ENCODE measurements around the gene ELMO1. TPM values are rescaled to one million over a fixed set of nuclear protein-coding genes. Genes with fewer than 3 reads are reported as not detected.

Gene ELMO1
- total and polyA plus RNA-seq, 2 of the 13 experiments (the other 11 are each of a cell fraction or from before 2014, with no cell fraction given): 0.11 to 0.17 TPM

GRCh38 chr7:37320140-37320847 lies 128.4 kb downstream of the ELMO1 start:
- no peak; the same call in 2 of the 3 replicates for ATAC-seq
- in situ Hi-C loops (cut with HindIII; ENCODE audit: extremely low pct_ligation_motif_present, low pct_unique_long_range_greater_than_20kb): no loop called here
- no peaks in the 10 kb centered on the region for H4K20me1 ChIP-seq (ENCODE audit: insufficient read depth, low read length)
- CTCF ChIA-PET (ENCODE audit: low intra/inter-chr PET ratio, low total read pairs): no interaction called here
- no peaks in the 10 kb centered on the region for H3K79me2 ChIP-seq (ENCODE audit: insufficient read depth, low read length)
- TF ChIP-seq FOSL2 (CRISPR knock-in tag; IDR thresholded peaks at IDR 0.05) (peak; percentile 60), ELK4 (CRISPR knock-in tag; IDR thresholded peaks at IDR 0.05; ENCODE audit: borderline replicate concordance) (no peak)
- no peaks in the 10 kb centered on the region for H3K27me3 ChIP-seq (ENCODE audit: control insufficient read depth in 1 of 2, insufficient read depth in 2 of 2, low read length in 2 of 2)
- POLR2A ChIA-PET: no interaction called here
- FAIRE-seq: no peak
- 4% methylated on average over 6 of the region's 6 CpGs for WGBS (ENCODE audit: low lambda C conversion rate)
- no peak overlapping the region for H3K27ac ChIP-seq (ENCODE audit: extremely low read length, insufficient read depth, low read length)
- DNase-seq (ENCODE audit: low spot score): peak; percentile 5
- intact Hi-C loops (cut with micrococcal nuclease; ENCODE audit: unreplicated experiment): no loop called here
- no peak overlapping the region for H2AFZ ChIP-seq (ENCODE audit: low read length)
- H3K4me1 ChIP-seq (ENCODE audit: insufficient read depth, low read length): no peaks in the 10 kb centered on the region
- no peak overlapping the region for H3K9ac ChIP-seq (ENCODE audit: insufficient read depth, low read depth, low read length)
- H3K4me3 ChIP-seq (replicated peaks in 1 of 3; ENCODE audit: insufficient read depth in 1 of 3, low read depth in 2 of 3, low read length in 3 of 3): no peak overlapping the region
- BruUV-seq (replicated peaks): no TSS peak
- no peak overlapping the region for H3K4me2 ChIP-seq (ENCODE audit: low read depth, low read length)
- no peaks in the 10 kb centered on the region for H3K9me3 ChIP-seq (ENCODE audit: low read length)
- H3K36me3 ChIP-seq (replicated peaks in 1 of 2; ENCODE audit: control insufficient read depth in 1 of 2, insufficient read depth in 2 of 2, low read length in 2 of 2): no peaks in the 10 kb centered on the region

- no peaks in the 10 kb centered on the region for H3K27me3 ChIP-seq (ENCODE audit: control insufficient read depth in 1 of 2, insufficient read depth in 2 of 2, low read length in 2 of 2)
- 89% methylated on average over 2 of the region's 2 CpGs for WGBS (ENCODE audit: low lambda C conversion rate)
- CTCF ChIA-PET (ENCODE audit: low intra/inter-chr PET ratio, low total read pairs): no interaction called here
- no peak overlapping the region for H3K9ac ChIP-seq (ENCODE audit: insufficient read depth, low read depth, low read length)
- in situ Hi-C loops (cut with HindIII; ENCODE audit: extremely low pct_ligation_motif_present, low pct_unique_long_range_greater_than_20kb) (no loop called here), intact Hi-C loops (cut with micrococcal nuclease; ENCODE audit: unreplicated experiment) (no loop called here)
- H2AFZ ChIP-seq (ENCODE audit: low read length): no peak overlapping the region
- no peaks in the 10 kb centered on the region for H3K79me2 ChIP-seq (ENCODE audit: insufficient read depth, low read length)
- no peak for DNase-seq (ENCODE audit: low spot score)
- H3K4me1 ChIP-seq (ENCODE audit: insufficient read depth, low read length): no peaks in the 10 kb centered on the region
- no peak for ATAC-seq
- H3K27ac ChIP-seq (ENCODE audit: extremely low read length, insufficient read depth, low read length): no peak overlapping the region
- no peak overlapping the region for H3K4me2 ChIP-seq (ENCODE audit: low read depth, low read length)
- no peak overlapping the region for H3K4me3 ChIP-seq (replicated peaks in 1 of 3; ENCODE audit: insufficient read depth in 1 of 3, low read depth in 2 of 3, low read length in 3 of 3)
- POLR2A ChIA-PET: no interaction called here
- H3K36me3 ChIP-seq (replicated peaks in 1 of 2; ENCODE audit: control insufficient read depth in 1 of 2, insufficient read depth in 2 of 2, low read length in 2 of 2): no peaks in the 10 kb centered on the region
- BruUV-seq (replicated peaks): no TSS peak
- H3K9me3 ChIP-seq (ENCODE audit: low read length): no peaks in the 10 kb centered on the region
- no peaks in the 10 kb centered on the region for H4K20me1 ChIP-seq (ENCODE audit: insufficient read depth, low read length)
- FAIRE-seq: no peak
- no peak for TF ChIP-seq KDM3A (CRISPR knock-in tag; IDR thresholded peaks at IDR 0.05; ENCODE audit: low read depth)
- TF ChIP-seq, protein P1, sequence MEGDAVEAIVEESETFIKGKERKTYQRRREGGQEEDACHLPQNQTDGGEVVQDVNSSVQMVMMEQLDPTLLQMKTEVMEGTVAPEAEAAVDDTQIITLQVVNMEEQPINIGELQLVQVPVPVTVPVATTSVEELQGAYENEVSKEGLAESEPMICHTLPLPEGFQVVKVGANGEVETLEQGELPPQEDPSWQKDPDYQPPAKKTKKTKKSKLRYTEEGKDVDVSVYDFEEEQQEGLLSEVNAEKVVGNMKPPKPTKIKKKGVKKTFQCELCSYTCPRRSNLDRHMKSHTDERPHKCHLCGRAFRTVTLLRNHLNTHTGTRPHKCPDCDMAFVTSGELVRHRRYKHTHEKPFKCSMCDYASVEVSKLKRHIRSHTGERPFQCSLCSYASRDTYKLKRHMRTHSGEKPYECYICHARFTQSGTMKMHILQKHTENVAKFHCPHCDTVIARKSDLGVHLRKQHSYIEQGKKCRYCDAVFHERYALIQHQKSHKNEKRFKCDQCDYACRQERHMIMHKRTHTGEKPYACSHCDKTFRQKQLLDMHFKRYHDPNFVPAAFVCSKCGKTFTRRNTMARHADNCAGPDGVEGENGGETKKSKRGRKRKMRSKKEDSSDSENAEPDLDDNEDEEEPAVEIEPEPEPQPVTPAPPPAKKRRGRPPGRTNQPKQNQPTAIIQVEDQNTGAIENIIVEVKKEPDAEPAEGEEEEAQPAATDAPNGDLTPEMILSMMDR (CRISPR knock-in tag; IDR thresholded peaks at IDR 0.05): no peak
- TF ChIP-seq, protein P2, sequence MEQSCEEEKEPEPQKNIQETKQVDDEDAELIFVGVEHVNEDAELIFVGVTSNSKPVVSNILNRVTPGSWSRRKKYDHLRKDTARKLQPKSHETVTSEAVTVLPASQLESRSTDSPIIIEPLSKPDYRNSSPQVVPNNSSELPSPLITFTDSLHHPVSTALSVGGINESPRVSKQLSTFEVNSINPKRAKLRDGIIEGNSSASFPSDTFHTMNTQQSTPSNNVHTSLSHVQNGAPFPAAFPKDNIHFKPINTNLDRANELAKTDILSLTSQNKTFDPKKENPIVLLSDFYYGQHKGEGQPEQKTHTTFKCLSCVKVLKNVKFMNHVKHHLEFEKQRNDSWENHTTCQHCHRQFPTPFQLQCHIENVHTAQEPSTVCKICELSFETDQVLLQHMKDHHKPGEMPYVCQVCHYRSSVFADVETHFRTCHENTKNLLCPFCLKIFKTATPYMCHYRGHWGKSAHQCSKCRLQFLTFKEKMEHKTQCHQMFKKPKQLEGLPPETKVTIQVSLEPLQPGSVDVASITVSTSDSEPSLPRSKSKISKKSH (CRISPR knock-in tag; IDR thresholded peaks at IDR 0.05; ENCODE audit: borderline replicate concordance): no peak
- TF ChIP-seq ZNF101 (CRISPR knock-in tag; IDR thresholded peaks at IDR 0.05; ENCODE audit: borderline replicate concordance, low read depth): no peak
- no peak for TF ChIP-seq GMEB2 (CRISPR knock-in tag; IDR thresholded peaks at IDR 0.05; ENCODE audit: low read depth)
- TF ChIP-seq ZSCAN29 (CRISPR knock-in tag; conservative IDR thresholded peaks at IDR 0.05): no peak
- TF ChIP-seq SP2 (CRISPR knock-in tag; IDR thresholded peaks at IDR 0.05): no peak
- no peak for TF ChIP-seq ARHGAP35 (CRISPR knock-in tag; IDR thresholded peaks at IDR 0.05; ENCODE audit: borderline replicate concordance)
- TF ChIP-seq ZNF709 (CRISPR knock-in tag; IDR thresholded peaks at IDR 0.05): no peak
- TF ChIP-seq ZFY (CRISPR knock-in tag; IDR thresholded peaks at IDR 0.05): no peak
Observed at GRCh38 chr7:37318541-37318940, 130.1 kb downstream of the ELMO1 start.

All from HepG2 (cell line).